Transverse colon (tissue), 4 donors: ENCODE measurements around the gene HSH2D. TPM values are rescaled to one million over a fixed set of nuclear protein-coding genes. Genes with fewer than 3 reads are reported as not detected.

Experiments used
- DNase-seq: peaks from one replicate; pipeline ENCODE4 v3.0.0-alpha.2; 2019
- H3K27ac ChIP-seq, 4 donors: fragments of 200-600 bp; sonication (generic); 2 replicates each; pipeline ENCODE4 v1.5.1; 2016 to 2018; ENCODE audit warnings: inconsistent platforms in 4 of 4
- H3K27me3 ChIP-seq: fragments of 200-600 bp; sonication (generic); 2 replicates; pipeline ENCODE4 v1.5.1; 2017; ENCODE audit warnings: inconsistent platforms
- H3K36me3 ChIP-seq, 4 donors: fragments of 200-600 bp; sonication (generic); 2 replicates each; pipeline ENCODE4 v1.5.1; 2017 to 2019; ENCODE audit warnings: inconsistent platforms in 4 of 4
- H3K4me1 ChIP-seq, 4 donors: fragments of 200-600 bp; sonication (generic); 2 replicates each; pipeline ENCODE4 v1.5.1; 2017 to 2020; ENCODE audit warnings: inconsistent platforms in 4 of 4
- H3K4me3 ChIP-seq, 4 donors: fragments of 200-600 bp; sonication (generic); 1 replicate in 1 of 4; 2 replicates in 3 of 4; pipeline versions ENCODE4 v1.5.1 to v1.6.1; 2017 to 2019; ENCODE audit warnings: inconsistent platforms in 4 of 4
- H3K9me3 ChIP-seq, 2 donors: fragments of 200-600 bp; sonication (generic); 2 replicates each; pipeline ENCODE4 v1.5.1; 2017 to 2019; ENCODE audit warnings: inconsistent platforms in 2 of 2
- EP300 ChIP-seq: sonication (generic); formaldehyde crosslinking; IDR thresholded peaks from one replicate; pipeline ENCODE4 v1.6.1; 2017; ENCODE audit warnings: antibody characterized with exemption, low read depth
- POLR2A ChIP-seq: fragments of 450-650 bp; IDR thresholded peaks from one replicate; pipeline ENCODE4 v1.6.1; 2016; ENCODE audit warnings: antibody characterized with exemption, mild to moderate bottlenecking, moderate library complexity
- POLR2AphosphoS5 ChIP-seq, 3 donors: sonication (generic); formaldehyde crosslinking; IDR thresholded peaks; one replicate each; pipeline ENCODE4 v1.6.1; 2016; ENCODE audit warnings: antibody characterized with exemption in 3 of 3
- WGBS, 2 donors: methylation state at CpG; one replicate each; pipeline ENCODE4 v1.1.5; 2018; ENCODE audit warnings: low coverage in 1 of 2; 5-methylcytosine and 5-hydroxymethylcytosine counted together
- in situ Hi-C, 4 donors: fragments of 200-750 bp; cut with MboI; loops; one replicate each; pipeline versions ENCODE4 v1.15.0 to v1.15.1; 2017; ENCODE audit warnings: low sequenced_read_pairs in 3 of 4, low pct_ligation_motif_present in 1 of 4, low pct_unique_long_range_greater_than_20kb in 1 of 4
- intact Hi-C: fragments of 100-400 bp; cut with DNase I; formaldehyde crosslinking; loops from one replicate; pipeline ENCODE4 v1.15.1; 2023; ENCODE audit warnings: low total_unique reads
- total RNA-seq, 4 donors: library from RNA; depleted of rRNA; stranded (reverse); fragments of >200 nt; gene quantifications; one replicate each; pipeline ENCODE4 v1.1.0, GENCODE V29; 2016
- TF ChIP-seq, protein P1 (sequence below), 5 experiments: fragments of 200-600 bp in 3 of 5; fragments of 450-650 bp in 2 of 5; sonication (generic) in 3 of 5; IDR thresholded peaks; 1 replicate in 2 of 5; 2 replicates in 3 of 5; pipeline ENCODE4 v1.5.1; 2016 to 2017; ENCODE audit warnings: antibody characterized with exemption in 5 of 5, inconsistent platforms in 3 of 5, mild to moderate bottlenecking in 2 of 5, moderate library complexity in 1 of 5

The HSH2D gene, protein sequence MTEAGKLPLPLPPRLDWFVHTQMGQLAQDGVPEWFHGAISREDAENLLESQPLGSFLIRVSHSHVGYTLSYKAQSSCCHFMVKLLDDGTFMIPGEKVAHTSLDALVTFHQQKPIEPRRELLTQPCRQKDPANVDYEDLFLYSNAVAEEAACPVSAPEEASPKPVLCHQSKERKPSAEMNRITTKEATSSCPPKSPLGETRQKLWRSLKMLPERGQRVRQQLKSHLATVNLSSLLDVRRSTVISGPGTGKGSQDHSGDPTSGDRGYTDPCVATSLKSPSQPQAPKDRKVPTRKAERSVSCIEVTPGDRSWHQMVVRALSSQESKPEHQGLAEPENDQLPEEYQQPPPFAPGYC
- total RNA-seq: 10 to 100 TPM; 17.6 to 55.4 (median 30.8) TPM

DNA sequence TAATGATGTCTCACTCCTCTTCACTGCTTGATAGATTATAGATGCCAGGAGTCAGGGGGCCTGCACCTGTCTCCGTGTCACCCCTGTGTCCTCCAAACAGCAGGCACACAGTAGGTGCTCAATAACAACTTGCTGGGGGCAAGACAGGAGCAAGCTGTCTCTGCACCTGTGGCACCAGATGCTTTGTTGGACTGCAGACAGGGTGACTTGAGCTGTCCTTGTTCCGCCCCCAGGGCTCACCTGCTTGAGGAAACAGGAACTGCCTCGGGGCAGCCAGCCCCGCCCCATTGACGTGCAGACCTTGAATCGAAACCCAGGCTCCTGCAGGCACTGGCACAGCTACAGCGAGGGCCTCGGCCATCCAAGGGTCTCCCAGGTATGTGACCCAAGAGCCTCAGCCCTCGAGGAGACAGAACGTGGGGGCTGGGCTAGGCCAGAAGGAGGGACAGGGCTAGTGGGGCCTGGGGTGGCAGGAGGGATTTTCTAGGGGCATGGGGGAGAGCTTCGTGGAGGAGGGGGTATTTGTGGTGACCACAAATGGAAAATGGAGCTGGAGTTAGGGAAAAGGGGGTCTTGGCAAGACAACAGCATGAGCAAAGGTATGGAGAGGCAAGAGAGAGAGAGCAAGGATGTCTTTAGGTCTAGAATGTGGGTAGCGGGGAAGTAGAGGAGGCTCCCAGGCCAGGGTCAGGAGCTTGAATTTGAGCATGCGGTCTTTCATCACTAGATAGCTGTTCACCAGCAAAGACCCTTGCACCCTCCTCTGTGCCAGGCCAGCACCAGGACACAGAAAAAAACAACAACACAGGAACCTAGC, at the start of gene HSH2D:
Gene HSH2D, plus strand, starts transcription at position 287 of the 817 bp plus-strand sequence. CDS start 5,066 bp downstream, outside the sequence.
- in situ Hi-C loops (no loop called here), intact Hi-C loops (no loop called here)
- peak within 1 kb of the TSS; percentile 82 to 90 (median 85) for H3K27ac ChIP-seq
- WGBS, 2 donors: 25 to 43% methylated on average over 1 to 13 of the region's 13 CpGs
- no peaks in the 10 kb centered on the region for H3K9me3 ChIP-seq
- DNase-seq: peak; percentile 96
- H3K36me3 ChIP-seq: no peaks in the 10 kb centered on the region
- TF ChIP-seq, protein P1, sequence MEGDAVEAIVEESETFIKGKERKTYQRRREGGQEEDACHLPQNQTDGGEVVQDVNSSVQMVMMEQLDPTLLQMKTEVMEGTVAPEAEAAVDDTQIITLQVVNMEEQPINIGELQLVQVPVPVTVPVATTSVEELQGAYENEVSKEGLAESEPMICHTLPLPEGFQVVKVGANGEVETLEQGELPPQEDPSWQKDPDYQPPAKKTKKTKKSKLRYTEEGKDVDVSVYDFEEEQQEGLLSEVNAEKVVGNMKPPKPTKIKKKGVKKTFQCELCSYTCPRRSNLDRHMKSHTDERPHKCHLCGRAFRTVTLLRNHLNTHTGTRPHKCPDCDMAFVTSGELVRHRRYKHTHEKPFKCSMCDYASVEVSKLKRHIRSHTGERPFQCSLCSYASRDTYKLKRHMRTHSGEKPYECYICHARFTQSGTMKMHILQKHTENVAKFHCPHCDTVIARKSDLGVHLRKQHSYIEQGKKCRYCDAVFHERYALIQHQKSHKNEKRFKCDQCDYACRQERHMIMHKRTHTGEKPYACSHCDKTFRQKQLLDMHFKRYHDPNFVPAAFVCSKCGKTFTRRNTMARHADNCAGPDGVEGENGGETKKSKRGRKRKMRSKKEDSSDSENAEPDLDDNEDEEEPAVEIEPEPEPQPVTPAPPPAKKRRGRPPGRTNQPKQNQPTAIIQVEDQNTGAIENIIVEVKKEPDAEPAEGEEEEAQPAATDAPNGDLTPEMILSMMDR (IDR thresholded peaks at IDR 0.05): peak in 1 of 5 experiments; percentile 10
- TF ChIP-seq POLR2AphosphoS5 (IDR thresholded peaks at IDR 0.05) (peak; percentile 87 to 94 (median 87)), EP300 (no peak), POLR2A (peak; percentile 84)
- H3K27me3 ChIP-seq: no peaks in the 10 kb centered on the region
- peak within 1 kb of the TSS; percentile 6 to 57 (median 44) for H3K4me3 ChIP-seq
- H3K4me1 ChIP-seq: peaks cover 0 to 17% (median 10%) of the 10 kb centered on the region in 4 donors

DNA sequence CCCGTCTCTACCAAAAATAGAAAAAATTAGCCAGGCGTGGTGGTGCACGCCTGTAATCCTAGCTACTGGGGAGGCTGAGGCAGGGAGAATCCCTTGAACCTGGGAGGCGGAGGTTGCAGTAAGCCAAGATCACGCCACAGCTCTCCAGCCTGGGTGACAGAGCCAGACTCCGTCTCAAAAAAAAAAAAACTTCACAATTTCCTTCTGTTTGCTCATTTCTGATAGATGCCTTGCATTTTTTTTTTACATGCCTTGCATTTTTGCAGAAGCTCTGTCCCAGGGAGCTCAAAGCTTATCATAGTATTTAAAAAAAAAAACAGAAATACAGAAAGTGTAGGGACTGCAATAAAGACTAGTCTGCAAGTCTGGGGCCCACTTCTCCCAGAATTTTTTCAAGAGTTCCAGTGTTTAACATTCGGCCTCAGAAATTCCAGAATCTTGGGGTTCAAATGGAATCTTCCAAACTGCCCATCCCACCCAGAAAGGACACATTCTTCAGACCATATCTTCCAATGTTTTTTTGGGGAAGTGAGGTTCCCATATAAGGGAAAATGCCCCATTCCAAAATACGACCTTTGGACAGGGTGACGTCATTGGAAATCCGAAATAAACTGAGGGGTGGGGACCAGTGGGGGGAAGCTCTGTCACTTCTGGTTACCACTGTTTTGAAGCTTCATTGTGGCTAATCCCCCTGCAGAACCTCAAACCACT, 49.0 kb upstream of the HSH2D start:
- WGBS, 2 donors: 71 to 73% methylated on average over 9 to 10 of the region's 10 CpGs
- peaks cover 4 to 58% (median 26%) of the 10 kb centered on the region in 4 donors for H3K4me1 ChIP-seq
- no peaks in the 10 kb centered on the region for H3K9me3 ChIP-seq
- in situ Hi-C loops: no loop called here
- no peak overlapping the region for H3K4me3 ChIP-seq
- H3K27ac ChIP-seq: peak overlapping the region; percentile 71 to 79 (median 73)
- intact Hi-C loops: no loop called here
- DNase-seq: no peak
- no peaks in the 10 kb centered on the region for H3K27me3 ChIP-seq
- no peak for TF ChIP-seq EP300
- TF ChIP-seq, protein P1 (IDR thresholded peaks at IDR 0.05): no peak
- no peak for TF ChIP-seq POLR2AphosphoS5 (IDR thresholded peaks at IDR 0.05)
- no peak for TF ChIP-seq POLR2A
- peaks cover 0 to 83% (median 36%) of the 10 kb centered on the region in 4 donors for H3K36me3 ChIP-seq

DNA sequence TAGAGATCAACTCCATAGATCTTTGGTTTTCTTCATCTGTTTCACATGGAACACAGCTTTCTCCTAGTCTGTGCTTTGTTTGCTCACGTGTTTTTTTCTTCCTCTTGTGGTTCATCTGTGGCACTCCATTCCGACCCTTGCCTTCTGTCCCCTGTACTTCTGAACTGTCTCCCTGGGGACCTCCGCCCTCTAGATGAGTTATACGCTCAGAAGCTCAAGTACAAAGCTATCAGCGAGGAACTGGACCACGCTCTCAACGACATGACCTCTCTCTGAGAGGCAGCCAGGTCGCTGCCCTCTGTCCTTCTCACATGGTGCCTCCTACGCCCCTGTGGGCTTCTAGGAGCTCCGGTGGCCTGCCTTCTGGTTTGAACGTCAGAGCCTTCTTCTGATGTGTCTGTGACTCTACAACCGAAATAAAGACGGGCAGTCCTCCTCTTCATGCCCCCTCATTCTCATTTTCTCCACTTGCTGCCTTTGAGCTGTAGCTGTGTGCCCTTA, 48.4 kb upstream of the HSH2D start:
- no peak for TF ChIP-seq POLR2A
- TF ChIP-seq POLR2AphosphoS5 (IDR thresholded peaks at IDR 0.05): peak in 1 of 3 donors; percentile 7
- in situ Hi-C loops (no loop called here), intact Hi-C loops (no loop called here)
- Histone ChIP-seq H3K27me3 (no peaks in the 10 kb centered on the region), H3K4me3 (no peak overlapping the region), H3K9me3 (no peaks in the 10 kb centered on the region), H3K4me1 (peaks cover 4 to 53% (median 23%) of the 10 kb centered on the region in 4 donors), H3K36me3 (peaks cover 0 to 83% (median 35%) of the 10 kb centered on the region in 4 donors), H3K27ac (peak overlapping the region; percentile 71 to 79 (median 73))
- WGBS, 2 donors: 61 to 79% methylated on average over 3 to 13 of the region's 13 CpGs
- no peak for DNase-seq

DNA sequence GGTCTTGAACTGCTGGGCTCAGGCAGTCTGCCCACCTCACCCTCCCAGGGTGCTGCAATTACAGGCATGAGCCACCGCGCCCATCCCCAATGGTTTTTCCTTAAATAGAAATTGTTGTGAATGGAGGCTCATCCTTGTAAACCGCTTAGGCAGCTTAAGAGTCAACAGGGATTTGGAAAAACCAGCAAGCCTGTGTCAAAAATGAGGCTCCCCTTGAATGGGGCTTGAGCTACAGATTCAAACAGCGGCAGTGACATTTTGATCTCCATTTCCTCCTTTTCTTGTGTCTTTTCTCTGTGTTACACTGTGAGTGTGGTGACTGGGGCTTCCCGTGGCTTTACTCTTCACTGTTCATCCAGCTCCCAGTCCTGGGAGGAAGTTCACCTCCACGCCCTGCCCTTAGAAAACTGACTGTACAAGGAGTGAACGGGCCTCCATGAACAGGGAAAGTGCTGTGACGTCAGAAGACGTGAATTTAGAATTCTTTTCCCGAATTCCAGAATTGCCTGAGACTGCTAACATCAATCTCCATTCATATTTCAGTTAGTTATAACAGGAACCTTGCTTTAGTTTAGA, 47.1 kb upstream of the HSH2D start:
- TF ChIP-seq POLR2A: no peak
- peak; percentile 7 to 25 (median 8) for TF ChIP-seq POLR2AphosphoS5 (IDR thresholded peaks at IDR 0.05)

More for the DNA sequence above, 47.1 kb upstream of the HSH2D start:
- Histone ChIP-seq H3K4me3 (no peak overlapping the region), H3K4me1 (peaks cover 4 to 53% (median 23%) of the 10 kb centered on the region in 4 donors), H3K36me3 (peaks cover 0 to 83% (median 31%) of the 10 kb centered on the region in 4 donors), H3K27ac (peak overlapping the region; percentile 71 to 79 (median 73)), H3K9me3 (no peaks in the 10 kb centered on the region), H3K27me3 (no peaks in the 10 kb centered on the region)
- in situ Hi-C loops (no loop called here), intact Hi-C loops (no loop called here)
- no peak for DNase-seq
- 71 to 95% methylated on average over 4 to 10 of the region's 10 CpGs for WGBS, 2 donors
